K562 (cell line): Measurements from ENCODE around the gene SKIL. TPM values are rescaled to one million over a fixed set of nuclear protein-coding genes. Genes with fewer than 3 reads are reported as not detected.
A peak's percentile ranks its signal among the peaks of the same experiment; 100 is the strongest.

Experiments used
- AFF1 ChIP-seq, 2 experiments: fragments of 450-650 bp; IDR thresholded peaks; 2 replicates each; pipeline ENCODE4 v1.6.1; 2018; ENCODE audit warnings: mild to moderate bottlenecking in 2 of 2, low read depth in 1 of 2; ENCODE audit not compliant: partially characterized antibody in 2 of 2
- CBFA2T3 ChIP-seq: fragments of 450-650 bp; IDR thresholded peaks from 2 replicates; pipeline ENCODE4 v1.6.1; 2017
- DPF2 ChIP-seq: fragments of 450-650 bp; IDR thresholded peaks from 2 replicates; pipeline ENCODE4 v1.6.1; 2016
- ELF4 ChIP-seq: fragments of 450-650 bp; formaldehyde crosslinking; IDR thresholded peaks from 2 replicates; pipeline ENCODE4 v1.4.0; 2022; ENCODE audit warnings: missing genetic modification characterization
- FIP1L1 ChIP-seq: fragments of 200-400 bp; formaldehyde crosslinking; IDR thresholded peaks from 2 replicates; pipeline ENCODE4 v1.6.1; 2018; ENCODE audit warnings: mild to moderate bottlenecking, low read depth, low read length; ENCODE audit not compliant: poor library complexity, severe bottlenecking
- RUNX1 ChIP-seq: sonication (generic); IDR thresholded peaks from 2 replicates; pipeline ENCODE4 v1.6.1; 2016; ENCODE audit warnings: antibody characterized with exemption, low read depth
- TBL1XR1 ChIP-seq, 2 experiments: IDR thresholded peaks; 2 replicates each; pipeline ENCODE4 v1.6.1; 2012; ENCODE audit warnings: improper control_type of control experiment in 2 of 2, low read length in 2 of 2, mild to moderate bottlenecking in 1 of 2
- ZNF224 ChIP-seq: sonication (generic); formaldehyde crosslinking; IDR thresholded peaks from 2 replicates; pipeline ENCODE4 v1.8.0; 2022; ENCODE audit warnings: mild to moderate bottlenecking, missing genetic modification reagents
- polyA plus RNA-seq, 8 experiments: library from polyadenylated mRNA; depleted of rRNA in 4 of 8; stranded (reverse) in 5 of 8; unstranded in 3 of 8; fragments of >200 nt; fragmentation: Nextera tagmentation in 2 of 8; fragmentation: Illumina TruSeq in 1 of 8; extraction: Ambion mirVana in 2 of 8; extraction: Trizol in 1 of 8; gene quantifications; 2 replicates each; pipeline versions ENCODE4 v1.2.1 to v1.2.3, GENCODE V29; 2011 to 2014; ENCODE audit warnings: inconsistent platforms in 1 of 8, missing spikeins in 1 of 8
- total RNA-seq, 7 experiments: library from RNA; depleted of rRNA in 6 of 7; stranded (reverse); fragments of >200 nt in 6 of 7; fragmentation: Illumina TruSeq in 2 of 7; extraction: Trizol in 2 of 7; gene quantifications; 2 replicates each; pipeline versions ENCODE4 v1.2.1 to v1.2.3, GENCODE V29; 2011 to 2021; ENCODE audit warnings: low replicate concordance in 1 of 7
- TF ChIP-seq, protein P1 (sequence below): fragments of 450-650 bp; IDR thresholded peaks from 2 replicates; pipeline ENCODE4 v1.7.0; 2016; ENCODE audit warnings: borderline replicate concordance
- TF ChIP-seq, protein P2 (sequence below): sonication (generic); formaldehyde crosslinking; IDR thresholded peaks from 2 replicates; pipeline ENCODE4 v1.8.0; 2023; ENCODE audit warnings: mild to moderate bottlenecking, missing genetic modification reagents

SKIL gene
- total and polyA plus RNA-seq, 9 of the 15 experiments (the other 6 are each of a cell fraction or from before 2014, with no cell fraction given): 4.3 to 19.1 (median 9.7) TPM

- TF ChIP-seq AFF1 (IDR thresholded peaks at IDR 0.05; ENCODE audit: low read depth in 1 of 2, partially characterized antibody in 2 of 2) (peak in 1 of 2 experiments; percentile 74), CBFA2T3 (peak; percentile 38; the same call in 1 of the 2 replicates), RUNX1 (no peak), FIP1L1 (peak; percentile 41), TBL1XR1 (IDR thresholded peaks at IDR 0.05; ENCODE audit: low read length in 2 of 2) (no peak), ELF4 (CRISPR knock-in tag) (no peak), DPF2 (0 out of 2 replicates have a peak, but pooled peaks have one; percentile 23), ZNF224 (CRISPR knock-in tag) (no peak)
- TF ChIP-seq, protein P1, sequence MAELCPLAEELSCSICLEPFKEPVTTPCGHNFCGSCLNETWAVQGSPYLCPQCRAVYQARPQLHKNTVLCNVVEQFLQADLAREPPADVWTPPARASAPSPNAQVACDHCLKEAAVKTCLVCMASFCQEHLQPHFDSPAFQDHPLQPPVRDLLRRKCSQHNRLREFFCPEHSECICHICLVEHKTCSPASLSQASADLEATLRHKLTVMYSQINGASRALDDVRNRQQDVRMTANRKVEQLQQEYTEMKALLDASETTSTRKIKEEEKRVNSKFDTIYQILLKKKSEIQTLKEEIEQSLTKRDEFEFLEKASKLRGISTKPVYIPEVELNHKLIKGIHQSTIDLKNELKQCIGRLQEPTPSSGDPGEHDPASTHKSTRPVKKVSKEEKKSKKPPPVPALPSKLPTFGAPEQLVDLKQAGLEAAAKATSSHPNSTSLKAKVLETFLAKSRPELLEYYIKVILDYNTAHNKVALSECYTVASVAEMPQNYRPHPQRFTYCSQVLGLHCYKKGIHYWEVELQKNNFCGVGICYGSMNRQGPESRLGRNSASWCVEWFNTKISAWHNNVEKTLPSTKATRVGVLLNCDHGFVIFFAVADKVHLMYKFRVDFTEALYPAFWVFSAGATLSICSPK: peak; percentile 87; the same call in 1 of the 2 replicates
- TF ChIP-seq, protein P2, sequence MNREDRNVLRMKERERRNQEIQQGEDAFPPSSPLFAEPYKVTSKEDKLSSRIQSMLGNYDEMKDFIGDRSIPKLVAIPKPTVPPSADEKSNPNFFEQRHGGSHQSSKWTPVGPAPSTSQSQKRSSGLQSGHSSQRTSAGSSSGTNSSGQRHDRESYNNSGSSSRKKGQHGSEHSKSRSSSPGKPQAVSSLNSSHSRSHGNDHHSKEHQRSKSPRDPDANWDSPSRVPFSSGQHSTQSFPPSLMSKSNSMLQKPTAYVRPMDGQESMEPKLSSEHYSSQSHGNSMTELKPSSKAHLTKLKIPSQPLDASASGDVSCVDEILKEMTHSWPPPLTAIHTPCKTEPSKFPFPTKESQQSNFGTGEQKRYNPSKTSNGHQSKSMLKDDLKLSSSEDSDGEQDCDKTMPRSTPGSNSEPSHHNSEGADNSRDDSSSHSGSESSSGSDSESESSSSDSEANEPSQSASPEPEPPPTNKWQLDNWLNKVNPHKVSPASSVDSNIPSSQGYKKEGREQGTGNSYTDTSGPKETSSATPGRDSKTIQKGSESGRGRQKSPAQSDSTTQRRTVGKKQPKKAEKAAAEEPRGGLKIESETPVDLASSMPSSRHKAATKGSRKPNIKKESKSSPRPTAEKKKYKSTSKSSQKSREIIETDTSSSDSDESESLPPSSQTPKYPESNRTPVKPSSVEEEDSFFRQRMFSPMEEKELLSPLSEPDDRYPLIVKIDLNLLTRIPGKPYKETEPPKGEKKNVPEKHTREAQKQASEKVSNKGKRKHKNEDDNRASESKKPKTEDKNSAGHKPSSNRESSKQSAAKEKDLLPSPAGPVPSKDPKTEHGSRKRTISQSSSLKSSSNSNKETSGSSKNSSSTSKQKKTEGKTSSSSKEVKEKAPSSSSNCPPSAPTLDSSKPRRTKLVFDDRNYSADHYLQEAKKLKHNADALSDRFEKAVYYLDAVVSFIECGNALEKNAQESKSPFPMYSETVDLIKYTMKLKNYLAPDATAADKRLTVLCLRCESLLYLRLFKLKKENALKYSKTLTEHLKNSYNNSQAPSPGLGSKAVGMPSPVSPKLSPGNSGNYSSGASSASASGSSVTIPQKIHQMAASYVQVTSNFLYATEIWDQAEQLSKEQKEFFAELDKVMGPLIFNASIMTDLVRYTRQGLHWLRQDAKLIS: 0 out of 2 replicates have a peak, but pooled peaks have one; percentile 31
Measured at GRCh38 chr3:170355738-170356595, 1.5 kb upstream of the SKIL start (continued).
